CD4-positive, CD25-positive, alpha-beta regulatory T cell (primary cell): Measurements from ENCODE around the gene FREM1. TPM values are rescaled to one million over a fixed set of nuclear protein-coding genes. Genes with fewer than 3 reads are reported as not detected.
A peak's percentile ranks its signal among the peaks of the same experiment; 100 is the strongest.

ENCODE experiments used
- ATAC-seq, 2 donors: fragments of 150-1000 bp; cut with Tn5 transposase; one replicate each; pipeline ENCODE4 v1.10.0; 2021; ENCODE audit warnings: low read depth in 2 of 2, moderate number of reproducible peaks in 2 of 2, moderate library complexity in 1 of 2
- DNase-seq, 3 donors: peaks; one replicate each; pipeline versions ENCODE4 v3.0.0 to v3.0.0-alpha.2; 2012 to 2022; ENCODE audit warnings: mixed read lengths in 1 of 3
- H3K27ac ChIP-seq: one replicate; pipeline ENCODE4 v1.7.0; 2013; ENCODE audit warnings: mild to moderate bottlenecking, low read length; ENCODE audit not compliant: insufficient read depth, poor library complexity, severe bottlenecking
- H3K27me3 ChIP-seq: one replicate; pipeline ENCODE4 v1.7.0; 2013; ENCODE audit warnings: low read length; ENCODE audit not compliant: control insufficient read depth, insufficient read depth
- H3K36me3 ChIP-seq: one replicate; pipeline ENCODE4 v1.7.0; 2013; ENCODE audit warnings: mild to moderate bottlenecking, low read length, moderate library complexity; ENCODE audit not compliant: control insufficient read depth, insufficient read depth
- H3K4me1 ChIP-seq: 2 replicates; pipeline ENCODE4 v1.7.0; 2013; ENCODE audit warnings: mild to moderate bottlenecking, low read length; ENCODE audit not compliant: insufficient read depth, control insufficient read depth, poor library complexity, severe bottlenecking
- H3K4me3 ChIP-seq: one replicate; pipeline ENCODE4 v1.7.0; 2013; ENCODE audit warnings: low read depth, mild to moderate bottlenecking, low read length, moderate library complexity
- H3K9me3 ChIP-seq, 2 experiments: 1 replicate in 1 of 2; 2 replicates in 1 of 2; pipeline ENCODE4 v1.7.0; 2013; ENCODE audit warnings: low read length in 2 of 2, mild to moderate bottlenecking in 1 of 2, moderate library complexity in 1 of 2; ENCODE audit not compliant: control insufficient read depth in 2 of 2
- H3K27ac Mint-ChIP-seq, 3 donors: one replicate each; pipeline ENCODE4 v1.8.0; 2020 to 2022; ENCODE audit warnings: mild to moderate bottlenecking in 3 of 3, mixed read lengths in 3 of 3, moderate library complexity in 2 of 3
- H3K27me3 Mint-ChIP-seq: one replicate; pipeline ENCODE4 v1.8.0; 2022; ENCODE audit warnings: mild to moderate bottlenecking, mixed read lengths
- H3K36me3 Mint-ChIP-seq: one replicate; pipeline ENCODE4 v1.8.0; 2020; ENCODE audit warnings: mixed read lengths
- H3K4me1 Mint-ChIP-seq, 4 donors: one replicate each; pipeline ENCODE4 v1.8.0; 2020 to 2022; ENCODE audit warnings: mixed read lengths in 4 of 4, mild to moderate bottlenecking in 1 of 4
- H3K4me3 Mint-ChIP-seq, 4 donors: one replicate each; pipeline ENCODE4 v1.8.0; 2020 to 2022; ENCODE audit warnings: mild to moderate bottlenecking in 4 of 4, mixed read lengths in 4 of 4, moderate library complexity in 3 of 4
- H3K9me3 Mint-ChIP-seq, 7 donors: one replicate each; pipeline ENCODE4 v1.8.0; 2020 to 2022; ENCODE audit warnings: mixed read lengths in 7 of 7, mild to moderate bottlenecking in 3 of 7, moderate library complexity in 2 of 7
- polyA plus RNA-seq, 4 donors: library from polyadenylated mRNA; unstranded; fragments of 300-500 nt; fragmentation: Illumina TruSeq; gene quantifications; one replicate each; pipeline ENCODE4 v1.2.3, GENCODE V29; 2021
- total RNA-seq: library from RNA; stranded (reverse); gene quantifications from one replicate; pipeline ENCODE4 v1.2.3, GENCODE V29; 2022

The FREM1 gene
- total and polyA plus RNA-seq, 5 donors from 2014 or later: 0.67 TPM; not detected in 4

DNA sequence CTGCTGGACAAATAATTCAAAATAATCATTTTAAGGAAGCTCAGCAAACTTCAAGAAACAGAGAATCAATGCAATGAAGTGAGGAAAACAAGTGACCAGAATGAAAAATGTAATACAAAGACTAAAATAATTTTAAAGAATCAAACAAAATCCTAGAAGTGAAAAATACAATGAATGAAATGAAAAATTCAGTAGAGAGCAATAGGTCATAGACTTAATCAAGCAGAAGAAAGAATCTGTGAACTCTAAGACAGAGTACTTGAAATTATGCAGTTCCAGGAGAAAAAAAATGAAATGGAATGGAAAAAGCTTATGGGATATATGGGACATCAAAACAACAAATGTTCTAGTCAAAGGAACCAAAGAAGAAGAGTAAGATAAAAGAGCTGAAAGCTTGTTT lies 205.1 kb downstream of the FREM1 start:
- H3K27ac ChIP-seq: no peak overlapping the region
- peaks cover 4% of the 10 kb centered on the region for H3K27me3 Mint-ChIP-seq
- peaks cover 2 to 28% (median 12%) of the 10 kb centered on the region in 7 donors for H3K9me3 Mint-ChIP-seq
- DNase-seq (no peak), ATAC-seq (no peak)
- H3K36me3 ChIP-seq: no peaks in the 10 kb centered on the region
- H3K36me3 Mint-ChIP-seq: no peaks in the 10 kb centered on the region
- H3K4me1 ChIP-seq: no peaks in the 10 kb centered on the region
- H3K4me1 Mint-ChIP-seq: no peaks in the 10 kb centered on the region
- H3K27me3 ChIP-seq: peaks cover 8% of the 10 kb centered on the region
- H3K27ac Mint-ChIP-seq: no peak overlapping the region
- no peak overlapping the region for H3K4me3 Mint-ChIP-seq
- H3K9me3 ChIP-seq: peaks cover 23 to 29% of the 10 kb centered on the region in 2 experiments
- no peak overlapping the region for H3K4me3 ChIP-seq

DNA sequence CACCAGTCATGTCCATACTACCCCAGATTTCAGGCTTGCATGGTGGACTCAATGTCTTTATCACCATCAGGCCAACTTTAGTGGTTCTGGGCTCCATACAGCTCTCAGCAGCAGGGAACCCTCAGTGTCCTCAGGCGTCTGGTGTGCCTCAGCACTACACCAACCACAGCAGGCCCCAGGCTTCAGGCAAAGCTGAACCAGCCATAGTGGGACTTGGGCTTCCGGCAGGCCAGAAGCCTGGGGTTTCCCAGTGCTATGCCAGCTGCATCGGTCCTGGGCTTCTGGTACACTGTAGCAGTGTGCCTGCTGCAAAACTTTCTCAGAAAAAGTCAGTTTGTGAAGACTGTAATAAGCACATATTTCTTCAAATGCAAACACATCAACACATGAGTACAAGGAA lies 205.9 kb downstream of the FREM1 start:
- H3K27me3 Mint-ChIP-seq: peaks cover 4% of the 10 kb centered on the region

DNA sequence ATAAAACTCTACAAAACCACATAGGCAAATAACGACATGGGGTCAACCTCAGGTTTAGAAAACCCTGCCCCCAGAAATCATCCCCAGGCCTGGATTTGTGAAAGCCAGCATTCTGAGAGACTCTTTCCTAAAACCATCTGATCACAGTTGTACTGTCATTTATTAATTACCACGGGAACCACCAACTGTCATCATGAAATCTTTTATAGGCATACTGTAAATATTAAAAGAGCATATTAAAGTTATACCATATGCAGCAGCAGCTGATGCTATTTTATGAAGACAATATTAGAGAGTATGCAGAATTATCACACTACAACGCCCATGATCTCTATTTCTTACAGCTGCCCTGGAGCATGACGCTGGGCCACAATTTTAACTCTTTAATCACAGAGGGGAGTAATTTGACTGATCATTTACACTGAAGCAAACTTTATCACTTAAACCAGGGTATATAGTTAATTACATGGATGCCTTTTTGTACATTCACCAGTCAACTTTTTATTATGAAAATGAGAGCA lies 208.0 kb downstream of the FREM1 start:
- no peak for ATAC-seq
- Mint-ChIP-seq H3K27ac (no peak overlapping the region), H3K4me1 (no peaks in the 10 kb centered on the region), H3K36me3 (no peaks in the 10 kb centered on the region), H3K27me3 (peaks cover 7% of the 10 kb centered on the region), H3K9me3 (peaks cover 0 to 19% (median 11%) of the 10 kb centered on the region in 7 donors), H3K4me3 (no peak overlapping the region)
- no peaks in the 10 kb centered on the region for H3K4me1 ChIP-seq
- no peak overlapping the region for H3K4me3 ChIP-seq
- H3K9me3 ChIP-seq: peaks cover 23 to 27% of the 10 kb centered on the region in 2 experiments
- no peak for DNase-seq
- H3K27me3 ChIP-seq: peaks cover 12% of the 10 kb centered on the region
- H3K36me3 ChIP-seq: no peaks in the 10 kb centered on the region
- H3K27ac ChIP-seq: no peak overlapping the region

More for the DNA sequence above, 205.9 kb downstream of the FREM1 start:
- no peak overlapping the region for H3K27ac ChIP-seq
- Mint-ChIP-seq H3K27ac (no peak overlapping the region), H3K9me3 (peaks cover 0 to 28% (median 11%) of the 10 kb centered on the region in 7 donors), H3K36me3 (no peaks in the 10 kb centered on the region), H3K4me1 (no peaks in the 10 kb centered on the region), H3K4me3 (no peak overlapping the region)
- ATAC-seq (no peak), DNase-seq (no peak)
- H3K4me1 ChIP-seq: no peaks in the 10 kb centered on the region
- H3K9me3 ChIP-seq: peaks cover 23 to 29% of the 10 kb centered on the region in 2 experiments
- H3K4me3 ChIP-seq: no peak overlapping the region
- H3K36me3 ChIP-seq: no peaks in the 10 kb centered on the region
- H3K27me3 ChIP-seq: peaks cover 8% of the 10 kb centered on the region

DNA sequence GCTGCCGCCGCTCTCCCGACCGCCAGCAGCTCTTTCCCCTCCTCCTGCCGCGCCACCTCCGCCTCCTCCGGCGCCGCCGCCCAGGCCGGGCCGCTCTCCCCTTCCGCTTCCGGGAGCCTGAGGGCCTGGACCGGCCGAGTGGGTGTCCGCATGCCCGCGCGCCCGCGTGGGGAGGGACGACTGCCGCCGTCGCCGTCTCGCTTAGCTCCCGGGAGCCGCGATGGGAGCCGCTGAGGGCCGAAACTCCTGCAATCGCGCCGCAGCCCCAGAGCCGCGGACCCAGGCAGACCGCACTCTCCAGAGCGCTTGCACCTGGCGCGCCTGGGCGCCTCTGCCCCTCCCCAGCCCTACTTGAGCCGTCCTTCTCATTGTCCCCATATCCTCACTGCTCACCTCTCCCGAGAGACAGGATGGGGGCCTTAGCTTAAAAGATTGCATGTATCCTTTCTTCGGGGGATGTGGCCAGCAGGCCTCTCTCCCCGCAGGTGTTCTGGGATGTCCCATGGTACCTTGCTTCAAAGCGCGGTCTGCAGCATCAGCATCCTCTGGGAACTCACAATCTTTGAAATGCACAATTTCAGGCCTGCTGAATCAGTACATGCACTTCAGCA lies 216.9 kb downstream of the FREM1 start, which contains the start of gene ZDHHC21:
Gene ZDHHC21 (minus strand): TSS at position 182 of the 611 bp plus-strand sequence. CDS start 19,092 bp downstream, outside the sequence.
- H3K27ac ChIP-seq: no peak within 1 kb of the TSS
- ATAC-seq: peak; percentile 74 to 78
- H3K36me3 ChIP-seq: peaks cover 8% of the 10 kb centered on the region
- Mint-ChIP-seq H3K4me1 (peaks cover 12 to 52% (median 31%) of the 10 kb centered on the region in 4 donors), H3K36me3 (no peaks in the 10 kb centered on the region), H3K9me3 (peaks cover 0 to 3% (median 0%) of the 10 kb centered on the region in 7 donors), H3K27ac (peak within 1 kb of the TSS; percentile 79 to 95 (median 84)), H3K27me3 (peaks cover 8% of the 10 kb centered on the region), H3K4me3 (peak within 1 kb of the TSS; percentile 84 to 99 (median 94))
- peaks cover 6% of the 10 kb centered on the region for H3K27me3 ChIP-seq
- DNase-seq: peak; percentile 32 to 72 (median 49)
- no peaks in the 10 kb centered on the region for H3K9me3 ChIP-seq
- peaks cover 16% of the 10 kb centered on the region for H3K4me1 ChIP-seq
- peak within 1 kb of the TSS; percentile 86 for H3K4me3 ChIP-seq

DNA sequence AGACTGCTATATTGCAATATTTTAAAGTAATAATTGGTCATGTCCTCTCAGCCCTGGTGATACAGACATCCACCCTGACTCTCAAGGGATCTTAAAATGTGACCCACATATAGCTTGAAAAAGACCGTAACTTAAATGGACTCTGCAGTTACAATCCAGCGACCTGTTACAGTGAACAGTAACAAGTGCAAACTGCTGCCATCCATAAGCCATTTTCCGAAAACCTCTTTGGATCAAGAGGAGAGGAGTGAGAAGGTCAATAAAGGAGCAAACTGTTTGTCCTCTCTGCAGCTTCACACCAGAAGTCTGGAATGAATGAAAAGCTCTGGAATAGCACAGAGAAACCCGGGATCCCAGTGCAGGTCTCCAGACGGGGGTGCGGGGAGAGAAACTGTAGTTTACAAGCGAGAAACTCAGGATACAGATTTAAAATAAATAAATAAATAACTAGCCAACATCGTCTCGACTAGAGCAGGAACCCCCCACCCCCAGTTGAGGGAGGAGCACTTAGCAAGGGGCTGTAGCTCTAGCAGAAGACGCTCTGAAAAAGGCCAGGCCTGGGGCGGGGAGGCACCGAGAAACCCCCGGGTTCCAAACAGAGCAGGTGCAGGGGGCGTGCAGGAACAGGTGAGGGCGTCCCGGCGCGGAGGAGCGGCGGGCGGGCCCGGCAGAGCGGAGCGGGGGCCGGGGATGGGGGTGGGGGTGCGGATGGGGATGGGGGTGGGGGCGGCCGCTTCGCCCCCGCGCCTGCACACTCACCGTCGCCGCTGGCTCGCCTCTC lies 217.6 kb downstream of the FREM1 start:
- Histone ChIP-seq H3K9me3 (no peaks in the 10 kb centered on the region), H3K27me3 (peaks cover 4% of the 10 kb centered on the region), H3K27ac (no peak overlapping the region), H3K4me1 (peaks cover 16% of the 10 kb centered on the region), H3K36me3 (peaks cover 8% of the 10 kb centered on the region), H3K4me3 (peak overlapping the region; percentile 86)
- ATAC-seq: peak; percentile 42 to 56
- H3K4me3 Mint-ChIP-seq: peak overlapping the region; percentile 84 to 99 (median 94)
- peaks cover 0 to 2% (median 0%) of the 10 kb centered on the region in 7 donors for H3K9me3 Mint-ChIP-seq
- no peaks in the 10 kb centered on the region for H3K36me3 Mint-ChIP-seq
- DNase-seq: peak in 1 of 3 donors; percentile 7
- peak overlapping the region in 2 of 3 donors; percentile 73 to 78 for H3K27ac Mint-ChIP-seq
- H3K27me3 Mint-ChIP-seq: peaks cover 6% of the 10 kb centered on the region
- peaks cover 17 to 52% (median 33%) of the 10 kb centered on the region in 4 donors for H3K4me1 Mint-ChIP-seq

DNA sequence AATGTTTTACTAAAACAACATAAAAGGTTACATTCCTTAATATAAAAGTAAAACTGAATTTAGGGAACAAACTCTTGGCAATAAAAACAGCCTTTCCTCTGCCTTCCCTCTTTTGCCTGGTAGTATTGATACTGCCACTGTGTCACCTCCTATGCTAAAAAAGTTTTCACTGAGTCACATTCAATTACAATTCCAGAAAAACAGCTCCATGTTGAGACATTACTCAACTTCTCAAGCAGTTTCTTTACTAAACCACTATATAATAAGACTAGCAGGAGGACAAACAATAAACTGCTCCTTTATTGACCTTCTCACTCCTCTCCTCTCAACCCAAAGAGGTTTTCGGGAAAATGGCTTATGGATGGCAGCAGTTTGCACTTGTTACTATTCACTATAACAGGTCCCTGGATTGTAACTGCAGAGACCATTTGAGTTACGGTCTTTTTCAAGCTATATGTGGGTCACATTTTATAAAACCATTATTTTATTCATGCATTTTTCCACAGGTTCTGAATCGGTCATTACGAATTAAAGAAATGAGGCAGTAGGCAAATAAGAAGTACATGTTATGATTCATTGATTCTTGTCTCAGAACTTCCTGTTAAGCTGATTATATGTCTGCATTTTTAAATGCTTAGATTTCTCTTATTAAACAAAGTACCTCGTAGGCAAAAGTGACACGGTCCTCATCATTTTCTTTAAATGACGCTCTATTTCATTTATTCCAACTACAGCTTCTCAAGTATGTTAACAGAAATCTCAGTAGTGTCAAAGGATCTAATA lies 219.1 kb downstream of the FREM1 start:
- no peak overlapping the region for H3K27ac ChIP-seq
- H3K4me1 Mint-ChIP-seq: peaks cover 17 to 52% (median 33%) of the 10 kb centered on the region in 4 donors
- DNase-seq (no peak), ATAC-seq (no peak)
- no peaks in the 10 kb centered on the region for H3K9me3 ChIP-seq
- peaks cover 14% of the 10 kb centered on the region for H3K36me3 ChIP-seq
- H3K27me3 ChIP-seq: no peaks in the 10 kb centered on the region
- H3K9me3 Mint-ChIP-seq: no peaks in the 10 kb centered on the region
- peaks cover 16% of the 10 kb centered on the region for H3K4me1 ChIP-seq
- H3K4me3 Mint-ChIP-seq: peak overlapping the region; percentile 22 to 84 (median 65)
- H3K27me3 Mint-ChIP-seq: no peaks in the 10 kb centered on the region
- H3K27ac Mint-ChIP-seq: peak overlapping the region in 2 of 3 donors; percentile 27 to 54
- H3K4me3 ChIP-seq: peak overlapping the region; percentile 86
- H3K36me3 Mint-ChIP-seq: no peaks in the 10 kb centered on the region

DNA sequence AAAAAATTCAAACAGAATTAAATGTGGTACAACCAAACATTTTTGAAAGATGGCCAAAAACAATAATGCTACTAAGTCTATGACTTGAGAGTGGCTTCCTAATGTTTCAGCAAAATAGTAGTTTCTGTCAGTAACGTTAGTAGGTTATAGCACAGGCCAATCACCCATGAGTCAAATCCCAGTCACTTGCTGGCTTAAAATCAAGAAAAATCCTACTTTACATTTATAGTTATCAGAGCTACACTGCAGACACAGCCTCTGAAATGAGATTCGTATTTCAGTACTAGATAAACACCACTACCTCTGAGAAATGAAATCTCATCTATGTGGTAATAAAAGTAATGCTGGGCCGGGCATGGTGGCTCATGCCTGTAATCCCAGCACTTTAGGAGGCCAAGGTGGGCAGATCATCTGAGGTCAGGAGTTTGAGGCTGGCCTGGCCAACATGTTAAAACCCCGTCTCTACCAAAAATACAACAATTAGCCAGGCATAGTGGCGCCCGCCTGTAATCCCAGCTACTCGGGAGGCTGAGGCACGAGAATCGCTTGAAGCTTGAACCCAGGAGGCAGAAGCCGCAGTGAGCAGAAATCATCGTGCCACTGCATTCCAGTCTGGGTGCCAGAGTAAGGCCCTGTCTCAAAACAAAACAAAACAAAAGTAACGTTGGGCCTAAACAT lies 223.0 kb downstream of the FREM1 start:
- no peaks in the 10 kb centered on the region for H3K27me3 Mint-ChIP-seq
- Histone ChIP-seq H3K4me1 (peaks cover 5% of the 10 kb centered on the region), H3K9me3 (no peaks in the 10 kb centered on the region), H3K36me3 (peaks cover 15% of the 10 kb centered on the region), H3K27ac (no peak overlapping the region), H3K4me3 (no peak overlapping the region), H3K27me3 (no peaks in the 10 kb centered on the region)
- DNase-seq: no peak
- peaks cover 0 to 5% (median 0%) of the 10 kb centered on the region in 7 donors for H3K9me3 Mint-ChIP-seq
- no peak overlapping the region for H3K4me3 Mint-ChIP-seq
- peak overlapping the region in 1 of 3 donors; percentile 38 for H3K27ac Mint-ChIP-seq
- H3K36me3 Mint-ChIP-seq: peaks cover 9% of the 10 kb centered on the region
- ATAC-seq: no peak
- H3K4me1 Mint-ChIP-seq: peaks cover 17 to 41% (median 30%) of the 10 kb centered on the region in 4 donors
